ENCODE data around the gene CFAP73.
A peak's percentile ranks its signal among the peaks of the same experiment; 100 is the strongest.
"Not testable (repeated sequence)": the region's sequence is repeated elsewhere in the genome, so short reads cannot be mapped to it uniquely, and the experiment has no call there.

Gene CFAP73

DNA sequence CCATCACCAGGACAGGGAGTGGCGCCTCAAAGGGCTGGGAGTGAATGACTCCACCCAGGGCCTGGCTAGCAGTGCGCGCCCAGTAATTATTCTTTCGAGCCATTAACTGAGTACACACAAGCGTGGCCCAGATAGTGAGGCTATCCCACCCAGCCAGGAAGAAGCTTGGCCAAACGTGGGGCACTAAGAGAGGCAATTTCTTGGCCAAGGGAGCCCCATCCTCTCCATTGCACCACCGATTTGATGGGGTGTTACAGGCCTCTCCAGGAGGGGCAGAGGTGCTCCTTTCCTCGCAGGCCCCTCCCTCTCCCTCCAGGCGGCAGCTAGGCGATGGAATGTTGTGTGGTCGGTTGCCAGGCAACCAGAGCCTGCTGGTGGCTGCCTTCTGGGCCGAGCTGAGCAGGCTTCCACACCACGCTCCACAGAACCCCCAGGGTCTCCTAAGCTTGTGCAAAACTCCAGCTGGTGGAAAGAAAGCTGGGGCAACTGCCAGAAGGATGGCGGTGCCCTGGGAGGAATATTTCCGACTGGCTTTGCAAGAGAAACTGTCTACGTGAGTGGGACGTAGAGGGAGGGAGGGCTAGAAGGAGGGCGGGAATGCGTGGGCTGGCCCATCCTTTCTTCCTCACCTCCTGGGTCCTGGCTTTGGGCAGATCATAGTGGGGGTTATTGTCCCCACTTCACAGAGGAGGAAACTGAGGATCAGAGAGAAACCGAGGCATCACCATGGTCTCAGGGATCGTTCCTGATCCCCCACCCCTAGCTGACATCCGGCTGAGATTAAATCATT, at the start of gene CFAP73:
Gene CFAP73, plus strand, starts transcription at position 364 of the 790 bp plus-strand sequence. Its CDS starts 134 bp downstream, at position 498.
- no peak for DNase-seq

- no peak for DNase-seq
Observed at GRCh38 chr12:113099764-113100163, 49.8 kb upstream of the CFAP73 start.

DNA sequence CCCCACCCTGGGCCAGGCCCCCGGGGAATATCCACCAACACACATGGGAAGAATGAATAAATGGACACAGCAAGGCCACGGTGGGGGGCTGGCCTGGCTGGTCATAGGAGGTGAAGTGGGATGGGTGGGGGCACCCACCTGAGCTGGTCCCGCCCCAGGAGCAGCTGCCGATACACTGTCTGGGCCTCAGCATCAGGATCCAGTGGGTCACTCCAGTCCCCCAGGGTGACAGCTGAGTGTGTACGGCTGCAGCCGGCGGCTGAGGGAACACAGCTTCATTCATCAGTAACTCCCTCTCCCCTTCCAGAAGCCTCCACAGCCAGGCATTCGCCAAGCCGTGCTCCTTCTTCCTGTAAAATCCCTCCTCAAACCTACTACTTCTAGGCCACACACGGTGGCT, 47.8 kb upstream of the CFAP73 start:
- no peak for DNase-seq

DNA sequence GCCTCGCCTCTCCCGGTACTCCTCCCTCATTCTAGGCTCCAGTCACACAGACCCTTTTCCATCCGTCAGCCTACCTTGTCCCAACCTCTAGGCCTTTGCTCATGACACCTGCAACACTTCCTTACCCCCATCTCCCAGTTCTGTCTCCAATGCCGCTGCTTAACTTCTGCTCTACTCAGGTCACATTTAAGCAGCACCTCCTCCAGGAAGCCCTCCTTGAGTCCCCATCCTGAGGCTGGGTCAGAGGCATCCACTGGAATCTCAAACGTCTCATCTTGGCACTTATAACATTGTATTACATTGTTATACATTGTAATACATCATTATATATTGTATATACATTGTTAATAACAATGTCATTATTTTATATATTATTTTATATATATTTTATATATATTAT, 46.7 kb upstream of the CFAP73 start:
- no peak for DNase-seq

GRCh38 chr12:113103756-113104450, 45.6 kb upstream of the CFAP73 start:
- DNase-seq, result no peak

DNA sequence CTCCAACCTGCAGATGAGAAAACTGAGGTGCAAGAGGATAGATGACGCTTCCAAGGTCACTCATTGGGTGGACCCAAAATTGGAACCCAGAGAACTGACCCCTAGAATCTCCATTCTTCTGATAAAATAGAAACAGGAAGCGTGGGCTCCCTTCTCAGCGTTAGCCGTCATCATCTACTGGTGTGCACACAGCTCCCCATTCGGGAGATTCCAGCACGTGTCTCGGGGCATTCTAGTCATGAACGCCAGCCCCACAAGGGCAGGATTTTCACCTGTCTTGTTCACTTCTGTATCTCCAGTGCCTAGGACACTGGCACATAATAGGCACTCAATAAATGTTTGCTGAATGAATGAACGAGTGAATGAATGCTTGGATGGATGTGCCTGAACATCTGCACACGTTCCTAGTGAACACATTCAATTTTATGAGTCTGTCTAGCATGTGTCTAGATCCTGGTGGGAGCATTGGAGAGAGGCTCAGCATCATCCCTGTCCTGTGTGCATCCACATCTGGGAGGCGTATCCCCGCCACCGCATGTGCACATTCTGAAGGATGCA, 44.5 kb upstream of the CFAP73 start:
- peak in 1 of 2 donors; percentile 15 for DNase-seq

DNA sequence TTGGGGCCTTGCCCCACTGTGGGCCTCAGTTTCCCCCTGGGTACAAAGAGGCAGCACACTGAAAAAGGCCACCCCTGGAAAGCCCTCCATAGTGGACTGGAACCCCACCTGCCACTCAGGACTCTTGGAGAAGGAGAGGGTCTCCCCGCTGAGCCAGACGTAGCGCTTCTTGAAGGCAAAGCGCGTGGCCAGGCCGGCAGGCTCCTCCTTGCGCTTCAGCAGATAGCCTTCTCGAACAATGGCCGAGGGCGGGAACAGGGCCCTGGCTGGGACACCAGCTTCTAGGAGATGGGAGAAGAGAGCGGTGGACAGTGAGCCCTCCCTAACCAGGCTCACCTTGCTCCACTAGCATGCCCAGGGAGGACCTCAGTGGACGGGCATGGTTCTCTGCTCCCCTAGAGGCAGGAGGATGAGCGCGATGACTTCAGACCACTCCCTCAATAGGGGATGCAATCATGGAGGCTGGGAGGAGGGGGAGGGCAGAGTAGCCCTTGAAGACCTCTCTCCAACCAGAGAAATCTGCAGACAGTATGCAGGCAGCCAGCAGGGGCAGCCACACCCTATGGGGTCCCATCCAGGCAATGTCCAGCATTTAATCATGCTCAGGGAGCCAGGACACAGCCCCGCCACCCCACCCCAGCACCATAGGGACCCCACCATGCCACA, 43.8 kb upstream of the CFAP73 start:
- no peak for DNase-seq

DNA sequence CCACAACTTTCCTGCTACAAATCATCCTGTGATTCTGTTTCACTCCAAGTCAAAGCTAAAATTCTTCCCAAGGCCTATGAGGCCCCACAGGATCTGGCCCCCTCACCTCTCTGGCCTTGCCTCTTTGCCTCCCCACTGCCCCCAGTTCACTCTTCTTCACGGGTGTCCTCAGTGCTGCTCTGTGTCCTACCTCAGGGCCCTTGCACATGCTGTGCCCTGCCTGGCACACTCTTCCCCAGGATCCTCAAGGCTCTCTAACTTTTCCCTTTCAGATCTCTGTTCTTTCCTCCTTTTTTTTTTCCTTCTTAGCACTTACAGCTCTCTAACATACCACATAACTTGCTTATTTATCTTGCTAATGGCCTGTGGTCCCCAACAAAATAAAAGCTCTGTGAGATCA, 43.2 kb upstream of the CFAP73 start:
- no peak for DNase-seq

DNA sequence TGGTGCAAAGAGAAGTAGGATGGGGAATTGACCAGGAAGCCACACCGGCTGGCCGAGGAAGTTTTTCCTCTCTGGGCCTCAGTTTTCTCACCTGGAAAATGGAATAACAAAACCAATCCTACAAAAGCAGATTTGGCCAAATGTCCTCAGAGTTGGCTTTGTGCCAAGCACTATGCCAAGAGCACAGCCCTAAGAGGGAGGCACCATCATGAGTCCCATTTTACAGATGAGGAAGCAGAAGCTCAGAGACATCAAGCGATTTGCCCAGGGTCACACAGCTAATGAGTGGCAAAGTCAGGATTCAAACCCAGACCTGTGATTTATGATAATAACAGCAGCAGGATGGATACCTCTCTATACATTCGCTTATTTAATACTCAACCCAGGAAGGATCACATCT, 41.2 kb upstream of the CFAP73 start:
- no peak for DNase-seq

DNA sequence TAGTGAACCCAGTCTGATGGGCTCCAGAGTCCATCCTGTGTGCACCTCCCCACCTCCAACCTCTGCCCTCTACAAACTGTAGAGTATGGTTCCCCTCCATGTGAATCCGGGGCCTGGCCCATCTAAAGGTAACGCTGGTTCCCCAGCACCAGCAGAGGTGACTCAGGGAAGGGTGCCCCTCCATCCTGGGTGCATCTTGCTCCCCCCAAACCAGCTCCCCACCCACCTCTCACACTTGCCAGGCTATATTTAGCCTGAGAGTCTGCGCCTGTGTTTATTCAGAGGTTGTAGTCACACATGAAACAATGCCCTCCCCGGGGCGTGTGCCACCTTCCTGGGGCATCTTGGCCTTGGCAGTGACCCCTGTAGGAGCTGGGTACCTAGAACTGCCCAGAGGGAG, 40.2 kb upstream of the CFAP73 start:
- no peak for DNase-seq

GRCh38 chr12:113109872-113110599, 39.5 kb upstream of the CFAP73 start:
- no peak for DNase-seq

DNA sequence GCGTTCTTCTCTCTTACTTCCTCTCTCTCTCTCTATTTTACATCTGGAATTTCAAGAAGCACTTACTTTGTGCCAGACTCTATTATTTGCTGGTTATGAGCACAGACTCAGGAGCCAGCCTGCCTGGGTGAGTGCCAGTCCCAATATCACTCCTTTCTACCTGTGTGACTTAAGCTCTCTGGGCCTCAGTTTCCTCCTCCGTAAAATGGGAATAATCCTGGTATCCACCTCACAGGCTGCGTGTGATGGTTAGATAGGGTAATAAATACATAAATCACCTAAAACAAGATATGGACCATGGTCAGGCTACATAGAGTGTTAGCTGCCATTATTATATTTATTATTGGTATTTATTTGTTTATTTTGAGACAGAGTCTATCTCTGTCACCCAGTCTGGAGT, 38.3 kb upstream of the CFAP73 start:
- DNase-seq, result no peak

- DNase-seq, result no peak
Observed at GRCh38 chr12:113112043-113112899, 37.3 kb upstream of the CFAP73 start.

GRCh38 chr12:113113397-113113796, 36.1 kb upstream of the CFAP73 start:
- DNase-seq, result no peak

DNA sequence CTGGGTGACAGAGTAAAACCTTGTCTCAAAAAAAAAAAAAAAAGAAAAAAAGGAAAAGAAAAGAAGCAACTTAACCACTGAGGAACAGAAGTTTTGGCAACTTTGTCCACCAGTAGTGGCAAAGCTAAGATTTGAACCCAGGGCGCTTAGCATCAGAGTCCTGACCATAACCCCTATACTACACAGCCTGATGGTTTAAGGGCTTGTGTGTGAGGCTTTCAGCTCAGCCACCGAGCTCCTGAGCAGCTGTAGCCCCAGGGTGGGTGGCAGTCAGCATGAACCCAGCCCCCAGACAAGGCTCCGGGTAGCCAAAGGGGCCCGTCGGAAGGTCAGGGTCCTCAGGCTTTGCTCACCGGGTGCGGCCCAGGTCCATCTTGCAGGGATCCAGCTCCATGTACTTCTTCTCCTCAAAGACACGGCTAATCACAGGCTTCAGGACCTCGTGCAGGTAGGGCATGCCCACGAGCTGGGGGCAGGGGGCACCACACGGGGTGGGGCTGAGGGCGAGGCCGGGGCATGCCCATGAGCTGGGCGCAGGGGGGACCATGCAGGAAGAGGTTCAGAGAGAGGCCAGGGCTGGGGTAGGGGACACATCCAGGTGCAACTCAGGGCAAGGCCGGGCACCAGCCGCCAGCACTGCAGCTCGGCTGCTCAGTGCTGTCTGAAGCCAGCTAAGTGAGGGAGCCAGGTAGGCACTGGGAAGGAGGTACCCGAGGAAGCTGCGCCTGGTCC, 34.9 kb upstream of the CFAP73 start:
- no peak for DNase-seq

DNA sequence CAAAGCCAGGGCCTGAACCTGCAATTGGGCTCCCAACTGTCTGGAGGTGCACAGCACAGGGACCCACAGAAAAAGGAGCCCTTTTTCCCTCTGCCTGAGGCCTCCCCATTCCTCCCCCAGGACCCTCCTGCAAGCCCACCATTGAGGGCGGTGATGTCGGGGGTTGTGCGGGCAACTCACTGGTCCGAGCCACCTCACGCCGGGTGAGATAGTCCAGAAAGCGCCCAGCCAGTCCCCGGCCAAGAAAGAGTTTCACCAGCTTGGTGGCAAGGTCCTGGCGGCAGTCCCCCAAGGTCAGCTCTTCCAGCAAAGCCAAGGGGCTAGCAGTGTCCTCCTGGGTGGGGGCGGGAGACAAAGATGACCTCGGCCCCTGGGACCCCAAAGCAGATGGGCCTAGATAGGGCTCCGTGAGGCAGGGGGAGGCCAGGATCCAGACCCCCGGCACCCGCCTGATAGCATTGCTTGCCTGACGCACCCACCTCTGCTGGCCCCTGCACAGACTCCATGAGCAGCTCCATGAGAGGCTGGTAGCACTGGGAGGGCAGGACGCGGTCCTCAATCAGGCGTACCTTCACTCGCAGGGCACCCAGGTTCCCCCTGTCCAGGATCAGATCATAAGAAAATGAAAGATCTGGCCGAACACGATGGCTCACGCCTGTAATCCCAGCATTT, 33.9 kb upstream of the CFAP73 start:
- DNase-seq, result no peak

- DNase-seq, result no peak
Observed at GRCh38 chr12:113116875-113117274, 32.6 kb upstream of the CFAP73 start.

DNA sequence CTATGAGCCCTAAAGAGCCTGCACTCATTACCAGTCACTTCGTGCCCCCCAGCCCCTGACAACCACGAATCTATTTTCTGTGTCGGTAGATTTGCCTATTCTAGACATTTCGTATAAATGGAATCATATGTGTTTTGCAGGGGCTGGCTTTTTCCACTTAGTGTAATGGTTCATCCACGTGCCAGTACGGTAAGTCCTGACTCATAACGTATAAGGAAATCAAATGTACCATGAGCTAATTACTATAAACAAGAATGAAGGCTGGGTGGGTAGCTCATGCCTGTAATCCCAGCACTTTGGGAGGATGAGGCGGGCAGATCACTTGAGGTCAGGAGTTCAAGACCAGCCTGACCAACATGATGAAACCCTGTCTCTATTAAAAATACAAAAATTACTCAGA, 31.8 kb upstream of the CFAP73 start:
- DNase-seq, result not testable (repeated sequence)

GRCh38 chr12:113118142-113118541, 31.4 kb upstream of the CFAP73 start:
- no peak for DNase-seq

- no peak for DNase-seq
Observed at GRCh38 chr12:113119980-113120669, 29.4 kb upstream of the CFAP73 start.
